Mucosa of rectum (tissue), 2 donors: Measurements from ENCODE around the gene PHKG1.
"Not testable (repeated sequence)": the region's sequence is repeated elsewhere in the genome, so short reads cannot be mapped to it uniquely, and the experiment has no call there.

ENCODE experiments used
- H3K27ac ChIP-seq, 2 donors: one replicate each; pipeline ENCODE4 v1.7.0; 2013; ENCODE audit warnings: inconsistent platforms in 2 of 2, low read depth in 2 of 2, low read length in 2 of 2
- H3K27me3 ChIP-seq, 2 donors: one replicate each; pipeline ENCODE4 v1.7.0; 2013; ENCODE audit warnings: low read length in 2 of 2; ENCODE audit not compliant: control insufficient read depth in 2 of 2, insufficient read depth in 2 of 2
- H3K36me3 ChIP-seq, 2 donors: one replicate each; pipeline ENCODE4 v1.7.0; 2013; ENCODE audit warnings: low read length in 2 of 2; ENCODE audit not compliant: control insufficient read depth in 2 of 2, insufficient read depth in 2 of 2
- H3K4me1 ChIP-seq, 2 donors: one replicate each; pipeline ENCODE4 v1.7.0; 2013; ENCODE audit warnings: low read length in 2 of 2, mild to moderate bottlenecking in 1 of 2; ENCODE audit not compliant: control insufficient read depth in 2 of 2, insufficient read depth in 2 of 2
- H3K4me3 ChIP-seq, 2 donors: one replicate each; pipeline ENCODE4 v1.7.0; 2013; ENCODE audit warnings: low read length in 2 of 2
- H3K9ac ChIP-seq, 2 donors: one replicate each; pipeline ENCODE4 v1.7.0; 2013; ENCODE audit warnings: low read length in 2 of 2, low read depth in 1 of 2, mild to moderate bottlenecking in 1 of 2
- H3K9me3 ChIP-seq, 2 donors: one replicate each; pipeline ENCODE4 v1.7.0; 2013; ENCODE audit warnings: low read length in 2 of 2; ENCODE audit not compliant: control insufficient read depth in 2 of 2
- donor health status: healthy.
- donor health status: Normal muscosa, but diverticular disease.

PHKG1 gene

DNA sequence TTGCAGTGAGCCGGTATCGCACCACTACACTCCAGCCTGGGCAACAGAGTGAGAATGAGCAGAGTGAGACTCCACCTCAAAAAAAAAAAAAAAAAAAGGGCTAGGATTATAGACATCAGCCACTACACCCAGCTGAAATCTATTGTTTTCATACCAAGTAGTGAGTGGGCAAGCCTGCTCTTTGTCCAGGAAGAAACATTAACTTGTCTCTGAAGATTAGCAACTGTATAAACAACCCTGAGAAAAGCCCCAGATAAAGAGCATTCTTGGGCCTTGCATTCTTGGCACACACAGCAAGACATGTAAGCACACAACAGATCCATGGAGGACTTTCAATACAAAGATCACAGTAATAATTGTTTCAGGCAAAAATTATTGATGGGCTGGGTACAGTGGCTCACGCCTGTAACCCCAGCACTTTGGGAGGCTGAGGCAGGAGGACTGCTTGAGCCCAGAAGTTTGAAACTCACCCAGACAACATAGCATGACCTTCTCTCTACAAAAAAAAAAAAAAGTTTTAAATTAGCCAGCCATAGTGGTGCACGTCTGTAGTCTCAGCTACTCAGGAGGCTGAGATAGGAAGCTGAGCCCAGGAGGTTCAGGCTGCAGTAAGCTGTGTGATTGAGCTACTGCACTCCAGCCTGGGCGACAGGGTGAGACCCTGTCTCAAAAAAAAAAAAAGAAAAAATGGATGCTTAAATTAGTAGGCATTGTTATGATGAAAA is 45.9 kb downstream of the PHKG1 start:
- peaks cover 6% of the 10 kb centered on the region in 2 donors for H3K4me1 ChIP-seq
- H3K27me3 ChIP-seq: no peaks in the 10 kb centered on the region
- no peaks in the 10 kb centered on the region for H3K9me3 ChIP-seq
- no peak overlapping the region for H3K4me3 ChIP-seq
- no peaks in the 10 kb centered on the region for H3K36me3 ChIP-seq
- no peak overlapping the region for H3K9ac ChIP-seq
- H3K27ac ChIP-seq: peak overlapping the region; percentile 23 to 26

DNA sequence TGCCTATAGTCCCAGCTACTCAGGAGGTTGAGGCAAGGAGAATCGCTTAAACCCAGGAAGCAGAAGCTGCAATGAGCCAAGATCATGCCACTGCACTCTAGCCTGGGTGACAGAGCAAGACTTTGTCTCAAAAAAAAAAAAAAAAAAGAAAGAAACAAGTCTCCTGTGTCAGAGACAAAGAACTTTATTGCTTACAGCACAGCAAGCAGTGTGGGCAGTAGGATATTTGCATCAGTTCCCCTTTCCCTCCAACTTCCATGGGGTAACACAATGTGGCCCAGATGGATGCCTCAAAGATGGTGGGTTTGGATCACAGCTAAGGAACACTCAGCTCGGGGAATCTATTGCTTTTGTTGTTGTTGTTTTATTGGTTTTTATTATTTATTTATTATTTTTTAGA is 47.0 kb downstream of the PHKG1 start:
- not testable (repeated sequence) for H3K4me3 ChIP-seq, H3K36me3 ChIP-seq, H3K27me3 ChIP-seq, H3K27ac ChIP-seq, H3K9ac ChIP-seq, H3K4me1 ChIP-seq, H3K9me3 ChIP-seq

DNA sequence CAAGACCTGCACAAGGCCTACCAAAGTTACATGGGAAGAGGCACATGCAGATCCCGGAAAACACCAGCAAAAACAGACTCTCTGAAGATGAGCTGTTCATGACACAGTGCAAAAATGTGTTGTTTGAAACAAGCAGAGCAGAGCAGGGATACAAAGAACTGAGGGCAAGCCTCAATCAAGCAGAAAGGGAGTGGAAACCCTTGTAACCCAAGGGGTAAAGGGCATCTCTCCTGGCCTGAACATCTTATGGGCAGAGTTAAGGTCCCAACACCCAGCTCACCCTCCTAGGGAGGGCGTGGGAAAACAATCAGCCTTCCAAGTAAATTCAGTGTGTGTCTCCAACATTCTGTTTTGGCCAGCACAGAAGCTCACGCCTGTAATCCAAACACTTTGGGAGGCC is 52.0 kb downstream of the PHKG1 start:
- no peak overlapping the region for H3K4me3 ChIP-seq
- no peaks in the 10 kb centered on the region for H3K9me3 ChIP-seq
- H3K27ac ChIP-seq: no peak overlapping the region
- H3K4me1 ChIP-seq: no peaks in the 10 kb centered on the region
- H3K36me3 ChIP-seq: no peaks in the 10 kb centered on the region
- H3K27me3 ChIP-seq: no peaks in the 10 kb centered on the region
- H3K9ac ChIP-seq: no peak overlapping the region

DNA sequence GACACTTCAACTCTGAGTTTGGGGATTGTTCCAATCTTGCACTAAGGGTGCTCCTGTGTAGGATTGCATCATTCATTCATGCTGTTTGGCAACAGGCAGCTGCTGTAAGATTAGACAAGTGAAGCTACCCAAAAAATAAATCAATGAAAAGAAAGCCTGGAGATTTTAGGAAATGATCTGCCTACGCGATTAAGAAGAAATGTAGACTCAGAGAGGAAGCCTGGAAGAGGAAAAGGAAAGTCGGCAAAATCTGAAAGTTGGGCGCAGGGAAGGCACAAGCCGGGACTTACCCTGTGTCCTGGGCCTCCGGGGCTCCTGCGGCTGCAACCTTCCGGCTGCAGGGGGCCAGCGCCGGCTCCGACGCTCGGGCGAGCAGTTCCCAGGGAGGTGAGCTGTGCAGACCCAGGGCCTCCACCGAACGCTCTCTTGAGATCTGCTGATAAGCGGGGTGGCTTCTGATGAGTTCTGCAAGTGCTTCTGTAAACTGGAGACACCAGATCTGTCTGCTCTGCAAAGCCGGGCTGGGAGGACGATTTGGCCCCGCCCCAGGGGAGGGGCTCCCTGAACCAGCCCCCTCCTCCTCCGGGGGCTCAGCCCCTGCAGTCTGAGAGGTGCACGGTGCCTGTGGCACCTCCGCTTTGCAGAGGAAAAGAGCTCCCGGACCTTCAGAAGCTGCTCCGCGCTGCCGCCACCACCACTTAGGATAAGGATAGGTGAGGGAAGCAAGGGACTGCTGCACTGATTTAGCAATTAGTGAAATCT is 58.9 kb downstream of the PHKG1 start:
- Histone ChIP-seq H3K4me1 (no peaks in the 10 kb centered on the region), H3K36me3 (no peaks in the 10 kb centered on the region), H3K9me3 (no peaks in the 10 kb centered on the region), H3K9ac (peak overlapping the region; percentile 41 to 63), H3K27ac (peak overlapping the region; percentile 20 to 38), H3K4me3 (peak overlapping the region; percentile 77 to 87), H3K27me3 (no peaks in the 10 kb centered on the region)

DNA sequence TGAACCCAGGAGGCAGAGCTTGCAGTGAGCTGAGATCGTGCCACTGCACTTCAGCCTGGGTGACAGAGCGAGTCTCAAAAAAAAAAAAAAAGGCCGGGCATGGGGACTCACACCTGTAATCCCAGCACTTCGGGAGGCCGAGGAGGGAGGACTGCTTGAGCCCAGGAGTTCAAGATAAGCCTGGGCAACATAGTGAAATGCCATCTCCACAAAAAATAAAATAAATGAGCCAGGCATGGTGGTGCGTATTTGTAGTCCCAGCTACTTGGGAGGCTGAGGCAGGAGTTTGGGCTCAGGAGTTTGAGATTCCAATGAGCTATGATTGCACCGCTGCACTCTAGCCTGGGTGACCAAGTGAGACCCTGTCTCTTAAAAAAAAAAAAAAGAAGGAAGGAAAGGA is 60.2 kb downstream of the PHKG1 start:
- not testable (repeated sequence) for H3K4me1 ChIP-seq, H3K27ac ChIP-seq, H3K27me3 ChIP-seq, H3K9me3 ChIP-seq, H3K9ac ChIP-seq, H3K4me3 ChIP-seq, H3K36me3 ChIP-seq

DNA sequence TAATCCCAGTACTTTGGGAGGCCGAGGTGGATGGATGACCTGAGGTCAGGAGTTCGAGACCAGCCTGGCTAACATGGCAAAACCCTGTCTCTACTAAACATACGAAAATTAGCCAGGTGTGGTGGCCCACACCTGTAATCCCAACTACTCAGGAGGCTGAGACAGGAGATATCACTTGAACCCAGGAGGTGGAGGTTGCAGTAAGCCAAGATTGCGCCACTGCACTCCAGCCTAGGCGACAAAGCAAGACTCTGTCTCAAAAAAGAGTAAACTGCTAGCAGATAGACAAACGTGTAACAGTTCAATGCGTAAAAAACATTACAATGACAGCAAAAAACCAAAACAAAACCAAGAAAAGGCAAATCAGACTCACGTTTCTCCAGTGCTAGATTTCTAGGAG is 61.2 kb downstream of the PHKG1 start:
- H3K9me3 ChIP-seq, H3K27me3 ChIP-seq, H3K4me3 ChIP-seq: not testable (repeated sequence)

DNA sequence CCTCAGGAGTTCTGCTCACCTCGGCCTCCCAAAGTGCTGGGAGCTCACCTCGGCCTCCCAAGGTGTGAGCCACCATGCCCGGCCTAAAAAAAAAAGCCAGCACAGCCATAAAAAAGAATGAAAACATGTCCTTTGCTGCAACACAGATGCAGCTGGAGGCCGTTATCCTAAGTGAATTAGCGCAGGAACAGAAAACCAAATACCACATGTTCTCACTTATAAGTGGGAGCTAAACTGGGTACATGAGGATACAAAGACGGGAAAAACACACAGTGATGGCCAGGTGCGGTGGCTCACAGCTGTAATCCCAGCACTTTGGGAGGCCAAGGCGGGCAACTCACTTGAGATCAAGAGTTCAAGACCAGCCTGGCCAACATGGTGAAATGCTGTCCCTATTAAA is 62.4 kb downstream of the PHKG1 start:
- Histone ChIP-seq H3K36me3 (no peaks in the 10 kb centered on the region), H3K27ac (no peak overlapping the region), H3K9ac (no peak overlapping the region), H3K9me3 (no peaks in the 10 kb centered on the region), H3K4me1 (no peaks in the 10 kb centered on the region), H3K4me3 (no peak overlapping the region), H3K27me3 (no peaks in the 10 kb centered on the region)

More for the DNA sequence above, 61.2 kb downstream of the PHKG1 start:
- not testable (repeated sequence) for H3K36me3 ChIP-seq, H3K9ac ChIP-seq, H3K4me1 ChIP-seq, H3K27ac ChIP-seq
